CD14-positive monocyte (primary cell): Measurements from ENCODE around the gene RAB27B. TPM values are rescaled to one million over a fixed set of nuclear protein-coding genes. Genes with fewer than 3 reads are reported as not detected.

Source experiments
- DNase-seq, 3 donors: peaks; one replicate each; pipeline ENCODE4 v3.0.0-alpha.2; 2011 to 2022
- H2AFZ ChIP-seq: 2 replicates; pipeline ENCODE4 v1.6.0; 2012; ENCODE audit warnings: mild to moderate bottlenecking, low read depth, low read length, inconsistent platforms; ENCODE audit not compliant: insufficient read depth, poor library complexity, severe bottlenecking
- H3K27ac ChIP-seq, 2 donors: 1 replicate in 1 of 2; 2 replicates in 1 of 2; pipeline ENCODE4 v1.5.1; 2012 to 2013; ENCODE audit warnings: low read length in 2 of 2, control low read depth in 1 of 2, inconsistent platforms in 1 of 2, low read depth in 1 of 2, mild to moderate bottlenecking in 1 of 2
- H3K27me3 ChIP-seq, 2 donors: one replicate each; pipeline versions ENCODE4 v1.6.0 to v1.6.1; 2011 to 2013; ENCODE audit warnings: low read length in 2 of 2; ENCODE audit not compliant: control insufficient read depth in 2 of 2, insufficient read depth in 2 of 2
- H3K36me3 ChIP-seq, 2 donors: replicated peaks in 1 of 2; 1 replicate in 1 of 2; 2 replicates in 1 of 2; pipeline versions ENCODE4 v1.5.1 to v1.6.1; 2012 to 2013; ENCODE audit warnings: low read length in 2 of 2, control low read depth in 1 of 2, inconsistent platforms in 1 of 2, mild to moderate bottlenecking in 1 of 2; ENCODE audit not compliant: insufficient read depth in 2 of 2, control insufficient read depth in 1 of 2
- H3K4me1 ChIP-seq, 2 donors: 1 replicate in 1 of 2; 2 replicates in 1 of 2; pipeline versions ENCODE4 v1.5.1 to v1.6.1; 2012 to 2013; ENCODE audit warnings: low read length in 2 of 2, control low read depth in 1 of 2, inconsistent platforms in 1 of 2, mild to moderate bottlenecking in 1 of 2, moderate library complexity in 1 of 2; ENCODE audit not compliant: insufficient read depth in 2 of 2, control insufficient read depth in 1 of 2
- H3K4me2 ChIP-seq: replicated peaks from 2 replicates; pipeline ENCODE3; 2012; ENCODE audit warnings: low read length, moderate library complexity, mild to moderate bottlenecking; ENCODE audit not compliant: poor library complexity, severe bottlenecking; ENCODE audit errors: extremely low read depth
- H3K4me3 ChIP-seq, 3 experiments: fragments of 200-600 bp in 1 of 3; sonication (generic) in 1 of 3; replicated peaks in 1 of 3; 1 replicate in 2 of 3; 2 replicates in 1 of 3; pipeline ENCODE4 v1.5.1; 2011 to 2013; ENCODE audit warnings: low read length in 3 of 3, mild to moderate bottlenecking in 3 of 3, control low read depth in 2 of 3, low read depth in 2 of 3, inconsistent platforms in 1 of 3, moderate library complexity in 1 of 3
- H3K79me2 ChIP-seq: 2 replicates; pipeline ENCODE4 v1.6.0; 2012; ENCODE audit warnings: mild to moderate bottlenecking, control low read depth, inconsistent platforms, low read length, moderate library complexity; ENCODE audit not compliant: insufficient read depth
- H3K9ac ChIP-seq: 2 replicates; pipeline ENCODE4 v1.6.0; 2017; ENCODE audit warnings: low read length, mild to moderate bottlenecking; ENCODE audit not compliant: insufficient read depth, poor library complexity, severe bottlenecking
- H3K9me3 ChIP-seq, 2 donors: replicated peaks in 1 of 2; 1 replicate in 1 of 2; 2 replicates in 1 of 2; pipeline versions ENCODE4 v1.5.1 to v1.6.1; 2012 to 2013; ENCODE audit warnings: low read length in 2 of 2, control low read depth in 1 of 2; ENCODE audit not compliant: control insufficient read depth in 1 of 2, insufficient read depth in 1 of 2
- H4K20me1 ChIP-seq: 2 replicates; pipeline ENCODE4 v1.6.0; 2012; ENCODE audit warnings: mild to moderate bottlenecking, low read length, control low read depth, moderate library complexity; ENCODE audit not compliant: insufficient read depth
- H3K27ac Mint-ChIP-seq, 7 donors: one replicate each; pipeline ENCODE4 v1.8.0; 2020; ENCODE audit warnings: mild to moderate bottlenecking in 7 of 7, mixed read lengths in 7 of 7, moderate library complexity in 6 of 7, inconsistent platforms in 2 of 7
- H3K27me3 Mint-ChIP-seq, 3 donors: one replicate each; pipeline ENCODE4 v1.8.0; 2021 to 2022; ENCODE audit warnings: low read depth in 3 of 3, mild to moderate bottlenecking in 3 of 3, mixed read lengths in 3 of 3, moderate library complexity in 3 of 3, inconsistent platforms in 1 of 3
- H3K36me3 Mint-ChIP-seq, 2 donors: one replicate each; pipeline ENCODE4 v1.8.0; 2020; ENCODE audit warnings: mixed read lengths in 2 of 2, inconsistent platforms in 1 of 2, mild to moderate bottlenecking in 1 of 2
- H3K4me1 Mint-ChIP-seq: one replicate; pipeline ENCODE4 v1.8.0; 2020; ENCODE audit warnings: mild to moderate bottlenecking, mixed read lengths
- H3K4me3 Mint-ChIP-seq, 2 donors: one replicate each; pipeline ENCODE4 v1.8.0; 2020; ENCODE audit warnings: mild to moderate bottlenecking in 2 of 2, mixed read lengths in 2 of 2, moderate library complexity in 1 of 2
- H3K9me3 Mint-ChIP-seq, 7 donors: one replicate each; pipeline ENCODE4 v1.8.0; 2020 to 2022; ENCODE audit warnings: mixed read lengths in 7 of 7, mild to moderate bottlenecking in 6 of 7, moderate library complexity in 6 of 7, inconsistent platforms in 2 of 7
- CTCF ChIP-seq: fragments of 200-600 bp; IDR thresholded peaks from one replicate; pipeline ENCODE4 v1.8.0; 2022; ENCODE audit warnings: antibody characterized with exemption, mild to moderate bottlenecking
- WGBS: methylation state at CpG from one replicate; pipeline ENCODE4 v1.1.5; 2013; ENCODE audit warnings: missing lambda C conversion rate; ENCODE audit not compliant: insufficient coverage; 5-methylcytosine and 5-hydroxymethylcytosine counted together
- intact Hi-C, 2 donors: fragments of 100-400 bp; cut with micrococcal nuclease; formaldehyde crosslinking; loops; one replicate each; pipeline versions ENCODE4 v1.15.0 to v1.15.1; 2023
- polyA minus RNA-seq: library from RNA; depleted of rRNA, polyadenylated mRNA; stranded (reverse); fragments of >200 nt; gene quantifications from 2 replicates; pipeline ENCODE4 v1.2.3, GENCODE V29; 2012
- polyA plus RNA-seq, 3 donors: library from polyadenylated mRNA; depleted of rRNA in 1 of 3; unstranded in 2 of 3; stranded (reverse) in 1 of 3; fragments of 300-500 nt in 2 of 3; fragments of >200 nt in 1 of 3; fragmentation: Illumina TruSeq in 2 of 3; gene quantifications; 1 replicate in 2 of 3; 2 replicates in 1 of 3; pipeline ENCODE4 v1.2.3, GENCODE V29; 2012 to 2021
- total RNA-seq, 12 experiments: library from RNA in 1 of 12; stranded (reverse) in 1 of 12; fragments of 120-200 nt in 1 of 12; gene quantifications; one replicate each; pipeline ENCODE4 v1.2.4 and lab custom pipeline; 2013 to 2026; ENCODE audit warnings: mixed read lengths in 6 of 12, inconsistent platforms in 1 of 12

RAB27B gene, protein sequence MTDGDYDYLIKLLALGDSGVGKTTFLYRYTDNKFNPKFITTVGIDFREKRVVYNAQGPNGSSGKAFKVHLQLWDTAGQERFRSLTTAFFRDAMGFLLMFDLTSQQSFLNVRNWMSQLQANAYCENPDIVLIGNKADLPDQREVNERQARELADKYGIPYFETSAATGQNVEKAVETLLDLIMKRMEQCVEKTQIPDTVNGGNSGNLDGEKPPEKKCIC
- 1.1 TPM for total RNA-seq (2013)
- polyA plus RNA-seq (under 1 TPM in 2 of 3 donors, not detected in 1; 0.11 to 0.13 TPM), polyA minus RNA-seq (0.08 and 0.14 TPM in 2 replicates), total RNA-seq (lab: John Stamatoyannopoulos, UW) (0 to 3.6 (median 0.27) reads per million in 11 experiments)

GRCh38 chr18:54828281-54828881 is at the start of gene RAB27B:
RAB27B (plus strand) TSS chr18:54828477; CDS start chr18:54877586, 49,109 bp downstream.
- peaks cover 0 to 7% (median 4%) of the 10 kb centered on the region in 7 donors for H3K9me3 Mint-ChIP-seq
- Histone ChIP-seq H3K9me3 (peaks cover 0 to 3% of the 10 kb centered on the region in 2 donors), H3K79me2 (no peaks in the 10 kb centered on the region), H3K36me3 (no peaks in the 10 kb centered on the region), H3K4me1 (peaks cover 10% of the 10 kb centered on the region in 2 donors), H3K4me3 (peak within 1 kb of the TSS in 2 of 3 experiments; percentile 23 to 67), H4K20me1 (no peaks in the 10 kb centered on the region), H3K27ac (no peak within 1 kb of the TSS), H3K4me2 (peak within 1 kb of the TSS; percentile 72), H3K27me3 (peaks cover 0 to 9% of the 10 kb centered on the region in 2 donors), H3K9ac (peak within 1 kb of the TSS; percentile 60), H2AFZ (peak within 1 kb of the TSS; percentile 78)
- DNase-seq: peak in 1 of 3 donors; percentile 22
- 0% methylated on average over 25 of the region's 35 CpGs for WGBS
- intact Hi-C loops: no loop called here
- peaks cover 11 to 20% (median 11%) of the 10 kb centered on the region in 3 donors for H3K27me3 Mint-ChIP-seq
- TF ChIP-seq CTCF: no peak
- no peaks in the 10 kb centered on the region for H3K36me3 Mint-ChIP-seq
- H3K4me3 Mint-ChIP-seq: peak within 1 kb of the TSS; percentile 70 to 90
- H3K4me1 Mint-ChIP-seq: peaks cover 12% of the 10 kb centered on the region
- H3K27ac Mint-ChIP-seq: no peak within 1 kb of the TSS

- peak overlapping the region in 1 of 7 donors; percentile 44 for H3K27ac Mint-ChIP-seq
- H3K9ac ChIP-seq: no peak overlapping the region
- no peaks in the 10 kb centered on the region for H4K20me1 ChIP-seq
- TF ChIP-seq CTCF: no peak
- no peaks in the 10 kb centered on the region for H3K36me3 Mint-ChIP-seq
- no peaks in the 10 kb centered on the region for H3K79me2 ChIP-seq
- H3K4me3 ChIP-seq: no peak overlapping the region
- H3K9me3 ChIP-seq: no peaks in the 10 kb centered on the region
- H3K27ac ChIP-seq: no peak overlapping the region
- H3K4me1 Mint-ChIP-seq: peaks cover 8% of the 10 kb centered on the region
- peaks cover 0 to 11% (median 4%) of the 10 kb centered on the region in 3 donors for H3K27me3 Mint-ChIP-seq
- 91% methylated on average over 7 of the region's 11 CpGs for WGBS
- H3K36me3 ChIP-seq: no peaks in the 10 kb centered on the region
- no peak overlapping the region for H2AFZ ChIP-seq
- no peak for DNase-seq
- H3K4me2 ChIP-seq: no peak overlapping the region
- no peaks in the 10 kb centered on the region for H3K27me3 ChIP-seq
- no peak overlapping the region for H3K4me3 Mint-ChIP-seq
- peaks cover 0 to 8% of the 10 kb centered on the region in 2 donors for H3K4me1 ChIP-seq
- H3K9me3 Mint-ChIP-seq: peaks cover 0 to 9% (median 6%) of the 10 kb centered on the region in 7 donors
- intact Hi-C loops: no loop called here
Measured at GRCh38 chr18:54780285-54780861, 47.9 kb upstream of the RAB27B start.
